ENCODE measurements around the gene P4HA2.
A peak's percentile ranks its signal among the peaks of the same experiment; 100 is the strongest.

Gene P4HA2

GRCh38 chr5:132256783-132257130, 29.1 kb upstream of the P4HA2 start:
- Histone ChIP-seq H3K9me3 (ENCODE audit: control insufficient read depth, low read length) (no peaks in the 10 kb centered on the region), H3K4me3 (ENCODE audit: insufficient read depth, low read depth, low read length) (peak overlapping the region; percentile 66), H3K27me3 (ENCODE audit: control insufficient read depth, insufficient read depth, low read length, poor library complexity, severe bottlenecking) (peaks cover 19% of the 10 kb centered on the region), H3K36me3 (ENCODE audit: control insufficient read depth, insufficient read depth, low read length) (no peaks in the 10 kb centered on the region), H3K27ac (ENCODE audit: insufficient read depth, low read depth, low read length, poor library complexity, severe bottlenecking) (no peak overlapping the region), H3K4me1 (ENCODE audit: control insufficient read depth, insufficient read depth, low read length) (peaks cover 33% of the 10 kb centered on the region)
- 84 to 89% methylated on average over 5 to 6 of the region's 6 CpGs for WGBS, 2 experiments

GRCh38 chr5:132256086-132256782, 28.6 kb upstream of the P4HA2 start:
- Histone ChIP-seq H3K27ac (ENCODE audit: insufficient read depth, low read depth, low read length, poor library complexity, severe bottlenecking) (no peak overlapping the region), H3K36me3 (ENCODE audit: control insufficient read depth, insufficient read depth, low read length) (no peaks in the 10 kb centered on the region), H3K27me3 (ENCODE audit: control insufficient read depth, insufficient read depth, low read length, poor library complexity, severe bottlenecking) (peaks cover 19% of the 10 kb centered on the region), H3K9me3 (ENCODE audit: control insufficient read depth, low read length) (no peaks in the 10 kb centered on the region), H3K4me1 (ENCODE audit: control insufficient read depth, insufficient read depth, low read length) (peaks cover 33% of the 10 kb centered on the region), H3K4me3 (ENCODE audit: insufficient read depth, low read depth, low read length) (no peak overlapping the region)
- WGBS, 2 experiments = 95 to 96% methylated on average over 4 of the region's 4 CpGs

- peaks cover 19% of the 10 kb centered on the region for H3K27me3 ChIP-seq (ENCODE audit: control insufficient read depth, insufficient read depth, low read length, poor library complexity, severe bottlenecking)
- no peaks in the 10 kb centered on the region for H3K9me3 ChIP-seq (ENCODE audit: control insufficient read depth, low read length)
- peaks cover 18% of the 10 kb centered on the region for H3K4me1 ChIP-seq (ENCODE audit: control insufficient read depth, insufficient read depth, low read length)
- no peak overlapping the region for H3K4me3 ChIP-seq (ENCODE audit: insufficient read depth, low read depth, low read length)
- no peaks in the 10 kb centered on the region for H3K36me3 ChIP-seq (ENCODE audit: control insufficient read depth, insufficient read depth, low read length)
- WGBS, 2 experiments = 84 to 89% methylated on average over 7 of the region's 7 CpGs
- H3K27ac ChIP-seq (ENCODE audit: insufficient read depth, low read depth, low read length, poor library complexity, severe bottlenecking) = no peak overlapping the region
Measured at GRCh38 chr5:132254321-132254977, 26.8 kb upstream of the P4HA2 start.

- Histone ChIP-seq H3K4me1 (ENCODE audit: control insufficient read depth, insufficient read depth, low read length) (peaks cover 11% of the 10 kb centered on the region), H3K9me3 (ENCODE audit: control insufficient read depth, low read length) (no peaks in the 10 kb centered on the region), H3K27me3 (ENCODE audit: control insufficient read depth, insufficient read depth, low read length, poor library complexity, severe bottlenecking) (peaks cover 19% of the 10 kb centered on the region), H3K4me3 (ENCODE audit: insufficient read depth, low read depth, low read length) (no peak overlapping the region), H3K27ac (ENCODE audit: insufficient read depth, low read depth, low read length, poor library complexity, severe bottlenecking) (no peak overlapping the region), H3K36me3 (ENCODE audit: control insufficient read depth, insufficient read depth, low read length) (no peaks in the 10 kb centered on the region)
- 91 to 92% methylated on average over 8 of the region's 8 CpGs for WGBS, 2 experiments
Measured at GRCh38 chr5:132253452-132254320, 26.0 kb upstream of the P4HA2 start.

GRCh38 chr5:132253008-132253441, 25.4 kb upstream of the P4HA2 start:
- Histone ChIP-seq H3K9me3 (ENCODE audit: control insufficient read depth, low read length) (no peaks in the 10 kb centered on the region), H3K4me3 (ENCODE audit: insufficient read depth, low read depth, low read length) (no peak overlapping the region), H3K27me3 (ENCODE audit: control insufficient read depth, insufficient read depth, low read length, poor library complexity, severe bottlenecking) (peaks cover 17% of the 10 kb centered on the region), H3K36me3 (ENCODE audit: control insufficient read depth, insufficient read depth, low read length) (no peaks in the 10 kb centered on the region), H3K27ac (ENCODE audit: insufficient read depth, low read depth, low read length, poor library complexity, severe bottlenecking) (no peak overlapping the region), H3K4me1 (ENCODE audit: control insufficient read depth, insufficient read depth, low read length) (peaks cover 4% of the 10 kb centered on the region)
- WGBS, 2 experiments = 76 to 94% methylated on average over 3 to 4 of the region's 4 CpGs

- WGBS, 2 experiments = 91 to 93% methylated on average over 10 of the region's 10 CpGs
- no peak overlapping the region for H3K4me3 ChIP-seq (ENCODE audit: insufficient read depth, low read depth, low read length)
Measured at GRCh38 chr5:132251220-132251725, 23.6 kb upstream of the P4HA2 start.

GRCh38 chr5:132250547-132250946, 22.9 kb upstream of the P4HA2 start:
- Histone ChIP-seq H3K4me3 (ENCODE audit: insufficient read depth, low read depth, low read length) (no peak overlapping the region), H3K36me3 (ENCODE audit: control insufficient read depth, insufficient read depth, low read length) (no peaks in the 10 kb centered on the region), H3K27ac (ENCODE audit: insufficient read depth, low read depth, low read length, poor library complexity, severe bottlenecking) (no peak overlapping the region), H3K4me1 (ENCODE audit: control insufficient read depth, insufficient read depth, low read length) (no peaks in the 10 kb centered on the region), H3K27me3 (ENCODE audit: control insufficient read depth, insufficient read depth, low read length, poor library complexity, severe bottlenecking) (peaks cover 3% of the 10 kb centered on the region), H3K9me3 (ENCODE audit: control insufficient read depth, low read length) (no peaks in the 10 kb centered on the region)
- WGBS, 2 experiments = 84 to 88% methylated on average over 2 of the region's 2 CpGs

More at GRCh38 chr5:132251220-132251725, 23.6 kb upstream of the P4HA2 start:
- Histone ChIP-seq H3K27me3 (ENCODE audit: control insufficient read depth, insufficient read depth, low read length, poor library complexity, severe bottlenecking) (peaks cover 4% of the 10 kb centered on the region), H3K9me3 (ENCODE audit: control insufficient read depth, low read length) (no peaks in the 10 kb centered on the region), H3K27ac (ENCODE audit: insufficient read depth, low read depth, low read length, poor library complexity, severe bottlenecking) (no peak overlapping the region), H3K36me3 (ENCODE audit: control insufficient read depth, insufficient read depth, low read length) (no peaks in the 10 kb centered on the region), H3K4me1 (ENCODE audit: control insufficient read depth, insufficient read depth, low read length) (no peaks in the 10 kb centered on the region)

GRCh38 chr5:132246806-132247205, 19.2 kb upstream of the P4HA2 start:
- Histone ChIP-seq H3K27ac (ENCODE audit: insufficient read depth, low read depth, low read length, poor library complexity, severe bottlenecking) (no peak overlapping the region), H3K4me3 (ENCODE audit: insufficient read depth, low read depth, low read length) (no peak overlapping the region), H3K27me3 (ENCODE audit: control insufficient read depth, insufficient read depth, low read length, poor library complexity, severe bottlenecking) (no peaks in the 10 kb centered on the region), H3K4me1 (ENCODE audit: control insufficient read depth, insufficient read depth, low read length) (no peaks in the 10 kb centered on the region), H3K9me3 (ENCODE audit: control insufficient read depth, low read length) (no peaks in the 10 kb centered on the region), H3K36me3 (ENCODE audit: control insufficient read depth, insufficient read depth, low read length) (no peaks in the 10 kb centered on the region)

- Histone ChIP-seq H3K27ac (ENCODE audit: insufficient read depth, low read depth, low read length, poor library complexity, severe bottlenecking) (no peak overlapping the region), H3K9me3 (ENCODE audit: control insufficient read depth, low read length) (no peaks in the 10 kb centered on the region), H3K36me3 (ENCODE audit: control insufficient read depth, insufficient read depth, low read length) (no peaks in the 10 kb centered on the region), H3K4me3 (ENCODE audit: insufficient read depth, low read depth, low read length) (no peak overlapping the region), H3K27me3 (ENCODE audit: control insufficient read depth, insufficient read depth, low read length, poor library complexity, severe bottlenecking) (no peaks in the 10 kb centered on the region), H3K4me1 (ENCODE audit: control insufficient read depth, insufficient read depth, low read length) (no peaks in the 10 kb centered on the region)
- WGBS, 2 experiments = 67 to 80% methylated on average over 1 of the region's 1 CpG
Measured at GRCh38 chr5:132245593-132245992, 17.9 kb upstream of the P4HA2 start.

Measured in ectodermal cell (in vitro differentiated cells).